SK-N-SH (cell line): ENCODE data around the gene PER3.

ENCODE experiments used
- MEF2A ChIP-seq: IDR thresholded peaks from 2 replicates; pipeline ENCODE4 v1.4.0; 2012; ENCODE audit warnings: low read depth, borderline replicate concordance
- RAD21 ChIP-seq: IDR thresholded peaks from 2 replicates; pipeline ENCODE4 v1.6.1; 2012; ENCODE audit warnings: mild to moderate bottlenecking, low read length
- YY1 ChIP-seq: IDR thresholded peaks from 2 replicates; pipeline ENCODE4 v1.4.0; 2012; ENCODE audit warnings: low read depth, mild to moderate bottlenecking
- TF ChIP-seq, protein P1 (sequence below): fragments of 200-600 bp; sonication (generic); IDR thresholded peaks from 2 replicates; pipeline ENCODE4 v1.6.1; 2017; ENCODE audit warnings: antibody characterized with exemption, mild to moderate bottlenecking, moderate library complexity
- TF ChIP-seq, protein P2 (sequence below): IDR thresholded peaks from 2 replicates; pipeline ENCODE4 v1.4.0; 2012; ENCODE audit warnings: low read depth
- TF ChIP-seq, protein P3 (sequence below): fragments of 150-350 bp; IDR thresholded peaks from 2 replicates; pipeline ENCODE4 v1.6.1; 2016; ENCODE audit warnings: mild to moderate bottlenecking, low read depth, low read length

DNA sequence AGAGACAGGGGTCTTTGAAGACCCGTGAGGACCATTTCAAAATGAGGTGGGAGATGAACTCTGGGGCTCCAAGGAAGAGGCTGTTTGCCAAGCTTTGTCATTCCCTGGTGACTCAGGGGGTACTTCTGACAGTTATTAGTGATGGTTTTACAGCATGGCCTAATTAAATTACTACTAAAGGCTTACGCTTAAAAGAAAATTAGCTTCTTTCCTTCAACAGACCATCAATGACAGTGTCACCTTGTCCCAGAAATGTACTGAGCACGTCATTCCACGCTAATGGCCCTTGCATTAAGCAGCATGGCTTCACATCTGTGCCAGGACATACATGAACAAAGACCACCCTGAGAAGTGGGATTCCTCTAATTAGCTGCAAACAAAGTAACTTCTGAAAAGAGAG lies 73.9 kb downstream of the PER3 start:
- TF ChIP-seq, protein P1, sequence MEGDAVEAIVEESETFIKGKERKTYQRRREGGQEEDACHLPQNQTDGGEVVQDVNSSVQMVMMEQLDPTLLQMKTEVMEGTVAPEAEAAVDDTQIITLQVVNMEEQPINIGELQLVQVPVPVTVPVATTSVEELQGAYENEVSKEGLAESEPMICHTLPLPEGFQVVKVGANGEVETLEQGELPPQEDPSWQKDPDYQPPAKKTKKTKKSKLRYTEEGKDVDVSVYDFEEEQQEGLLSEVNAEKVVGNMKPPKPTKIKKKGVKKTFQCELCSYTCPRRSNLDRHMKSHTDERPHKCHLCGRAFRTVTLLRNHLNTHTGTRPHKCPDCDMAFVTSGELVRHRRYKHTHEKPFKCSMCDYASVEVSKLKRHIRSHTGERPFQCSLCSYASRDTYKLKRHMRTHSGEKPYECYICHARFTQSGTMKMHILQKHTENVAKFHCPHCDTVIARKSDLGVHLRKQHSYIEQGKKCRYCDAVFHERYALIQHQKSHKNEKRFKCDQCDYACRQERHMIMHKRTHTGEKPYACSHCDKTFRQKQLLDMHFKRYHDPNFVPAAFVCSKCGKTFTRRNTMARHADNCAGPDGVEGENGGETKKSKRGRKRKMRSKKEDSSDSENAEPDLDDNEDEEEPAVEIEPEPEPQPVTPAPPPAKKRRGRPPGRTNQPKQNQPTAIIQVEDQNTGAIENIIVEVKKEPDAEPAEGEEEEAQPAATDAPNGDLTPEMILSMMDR: no peak
- TF ChIP-seq YY1 (no peak), MEF2A (no peak), RAD21 (no peak)
- TF ChIP-seq, protein P2, sequence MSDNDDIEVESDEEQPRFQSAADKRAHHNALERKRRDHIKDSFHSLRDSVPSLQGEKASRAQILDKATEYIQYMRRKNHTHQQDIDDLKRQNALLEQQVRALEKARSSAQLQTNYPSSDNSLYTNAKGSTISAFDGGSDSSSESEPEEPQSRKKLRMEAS: no peak
- TF ChIP-seq, protein P3, sequence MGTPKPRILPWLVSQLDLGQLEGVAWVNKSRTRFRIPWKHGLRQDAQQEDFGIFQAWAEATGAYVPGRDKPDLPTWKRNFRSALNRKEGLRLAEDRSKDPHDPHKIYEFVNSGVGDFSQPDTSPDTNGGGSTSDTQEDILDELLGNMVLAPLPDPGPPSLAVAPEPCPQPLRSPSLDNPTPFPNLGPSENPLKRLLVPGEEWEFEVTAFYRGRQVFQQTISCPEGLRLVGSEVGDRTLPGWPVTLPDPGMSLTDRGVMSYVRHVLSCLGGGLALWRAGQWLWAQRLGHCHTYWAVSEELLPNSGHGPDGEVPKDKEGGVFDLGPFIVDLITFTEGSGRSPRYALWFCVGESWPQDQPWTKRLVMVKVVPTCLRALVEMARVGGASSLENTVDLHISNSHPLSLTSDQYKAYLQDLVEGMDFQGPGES: no peak
